Right lobe of liver (tissue), 4 donors: ENCODE data around the gene CRYAB.

Experiments used
- CTCF ChIP-seq, 4 donors: fragments of 200-600 bp in 3 of 4; fragments of 450-650 bp in 1 of 4; IDR thresholded peaks; one replicate each; pipeline versions ENCODE4 v1.5.1 to v1.8.0; 2016 to 2022; ENCODE audit warnings: antibody characterized with exemption in 4 of 4, mild to moderate bottlenecking in 2 of 4
- POLR2A ChIP-seq: fragments of 450-650 bp; IDR thresholded peaks from one replicate; pipeline ENCODE4 v1.6.1; 2017; ENCODE audit warnings: antibody characterized with exemption, mild to moderate bottlenecking
- donor health status: DM: no; HTN: no; CAD: no.
- donor health status: DM: no; HTN: no; CAD: no.
- donor health status: DM: no; HTN: yes; CAD: no.

DNA sequence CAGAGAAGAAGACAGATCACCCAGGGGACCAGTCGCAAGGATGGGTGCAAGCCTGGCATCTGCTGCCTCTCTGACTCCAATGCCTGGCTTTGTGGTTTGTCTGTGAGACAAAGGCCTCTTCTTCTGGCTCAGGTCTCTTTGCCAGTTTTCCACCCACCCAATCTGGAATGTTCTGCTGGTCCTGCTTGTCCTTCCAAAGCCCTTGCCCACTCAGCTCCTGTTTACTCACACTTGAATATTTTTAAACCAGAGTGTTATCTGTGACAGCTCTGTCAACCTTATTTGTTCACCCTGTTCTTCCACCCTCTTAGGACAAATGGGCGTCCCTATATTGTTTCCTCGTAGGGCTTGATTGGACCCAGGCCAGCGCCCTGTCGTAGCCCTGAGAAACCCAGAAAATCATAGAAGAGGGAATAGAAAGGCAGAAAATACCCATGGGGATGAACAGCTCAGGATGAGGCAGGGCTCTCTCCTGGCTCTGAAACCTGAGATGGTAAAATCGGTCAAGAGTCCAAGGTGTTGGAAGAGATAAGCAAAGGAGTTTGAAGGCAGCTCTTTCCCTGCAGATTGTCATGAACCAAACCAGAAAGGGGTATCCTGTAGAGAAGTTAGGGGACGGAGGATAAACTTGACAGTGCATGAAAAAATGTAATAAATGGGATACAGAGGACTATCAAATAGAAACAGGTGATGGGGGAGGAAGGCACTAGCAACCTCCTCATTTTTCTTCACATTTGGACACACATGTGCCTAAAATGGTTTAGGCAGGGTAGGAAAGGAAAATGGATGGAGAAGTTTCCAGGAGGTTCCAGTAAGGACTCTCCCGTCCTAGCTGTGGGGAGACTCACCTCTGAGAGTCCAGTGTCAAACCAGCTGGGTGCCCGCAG is 651 bp downstream of the CRYAB start:
- no peak for TF ChIP-seq CTCF (IDR thresholded peaks at IDR 0.05)
- no peak for TF ChIP-seq POLR2A
